Esophagus squamous epithelium (tissue), 5 donors: ENCODE data around the gene EIF2D. TPM values are rescaled to one million over a fixed set of nuclear protein-coding genes. Genes with fewer than 3 reads are reported as not detected.

Experiments
- DNase-seq: peaks from one replicate; lab custom pipeline; 2025; lab: John Stamatoyannopoulos, UW
- H3K27ac ChIP-seq, 4 donors: fragments of 200-600 bp; sonication (generic); one replicate each; pipeline ENCODE4 v1.5.1; 2016 to 2019; ENCODE audit warnings: mild to moderate bottlenecking in 1 of 4
- H3K27me3 ChIP-seq, 4 donors: fragments of 200-600 bp; sonication (generic); 1 replicate in 3 of 4; 2 replicates in 1 of 4; pipeline versions ENCODE4 v1.5.1 to v1.6.0; 2017 to 2021; ENCODE audit warnings: antibody characterized with exemption in 1 of 4
- H3K36me3 ChIP-seq, 3 donors: fragments of 200-600 bp; sonication (generic); one replicate each; pipeline ENCODE4 v1.5.1; 2016 to 2019
- H3K4me1 ChIP-seq, 3 donors: fragments of 200-600 bp; sonication (generic); one replicate each; pipeline ENCODE4 v1.5.1; 2017 to 2019
- H3K4me3 ChIP-seq, 4 donors: fragments of 200-600 bp; sonication (generic); 1 replicate in 3 of 4; 2 replicates in 1 of 4; pipeline ENCODE4 v1.5.1; 2016 to 2019; ENCODE audit warnings: mild to moderate bottlenecking in 2 of 4, moderate library complexity in 1 of 4
- H3K9me3 ChIP-seq, 3 donors: fragments of 200-600 bp; sonication (generic); one replicate each; pipeline ENCODE4 v1.5.1; 2016 to 2019
- POLR2A ChIP-seq, 4 donors: fragments of 450-650 bp; IDR thresholded peaks; one replicate each; pipeline ENCODE4 v1.6.1; 2017; ENCODE audit warnings: antibody characterized with exemption in 4 of 4, mild to moderate bottlenecking in 4 of 4, moderate library complexity in 3 of 4
- WGBS, 2 donors: methylation state at CpG; one replicate each; pipeline ENCODE4 v1.1.5; 2018; 5-methylcytosine and 5-hydroxymethylcytosine counted together
- intact Hi-C: fragments of 100-400 bp; cut with DNase I; formaldehyde crosslinking; loops from one replicate; pipeline ENCODE4 v1.15.0; 2022
- total RNA-seq, 4 donors: library from RNA; depleted of rRNA; stranded (reverse); fragments of >200 nt; gene quantifications; one replicate each; pipeline ENCODE4 v1.1.0, GENCODE V29; 2016
- TF ChIP-seq, protein P1 (sequence below), 6 experiments: fragments of 450-650 bp in 4 of 6; fragments of 200-600 bp in 2 of 6; sonication (generic) in 2 of 6; IDR thresholded peaks; one replicate each; pipeline ENCODE4 v1.5.1; 2016 to 2019; ENCODE audit warnings: antibody characterized with exemption in 6 of 6, mild to moderate bottlenecking in 4 of 6, moderate library complexity in 4 of 6
- donor health status: DM: yes; HTN: yes; CAD: no.

The EIF2D gene
- total RNA-seq, 4 donors from 2014 or later: 26.8 to 54.4 (median 42.2) TPM

DNA sequence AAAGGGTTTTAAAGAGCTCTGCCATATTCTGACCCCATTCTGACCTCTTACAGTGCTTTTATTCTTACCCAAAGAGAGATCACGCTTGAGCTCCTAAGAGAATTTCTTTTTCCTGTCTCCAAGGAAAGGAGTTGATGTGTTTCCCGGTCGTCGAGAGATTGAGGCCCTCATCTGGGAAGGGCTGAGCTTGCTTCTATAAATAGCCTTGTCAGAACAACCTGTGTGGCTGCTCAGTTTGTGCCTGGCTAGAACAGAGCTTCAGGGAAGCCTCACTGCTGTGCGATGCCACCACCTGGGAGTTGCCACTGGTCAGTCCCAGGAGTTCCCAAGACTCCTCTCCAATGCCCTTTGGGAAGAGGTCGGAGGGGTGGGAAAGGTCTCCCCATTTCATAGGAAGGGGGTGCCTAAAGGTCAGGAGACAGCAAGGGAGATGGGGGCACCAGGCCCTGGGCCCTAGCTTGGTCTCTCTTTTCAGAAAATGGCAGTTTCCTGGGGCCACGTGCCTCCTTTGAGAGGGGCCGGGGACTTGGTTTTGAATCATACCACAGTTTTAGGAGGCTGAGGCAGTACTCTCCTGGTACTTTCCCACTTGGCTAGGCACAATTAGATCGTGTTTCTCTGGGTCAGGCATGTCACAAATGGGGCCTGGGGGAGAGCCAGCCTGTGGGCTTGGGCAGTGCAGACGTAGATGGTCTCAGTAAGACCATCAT lies 52.1 kb downstream of the EIF2D start:
- Histone ChIP-seq H3K36me3 (peaks cover 0 to 36% (median 5%) of the 10 kb centered on the region in 3 donors), H3K9me3 (no peaks in the 10 kb centered on the region), H3K4me1 (peaks cover 19 to 74% (median 35%) of the 10 kb centered on the region in 3 donors), H3K27me3 (no peaks in the 10 kb centered on the region), H3K4me3 (peak overlapping the region in 3 of 4 donors; percentile 48 to 65 (median 60)), H3K27ac (peak overlapping the region; percentile 11 to 71 (median 38))
- TF ChIP-seq, protein P1, sequence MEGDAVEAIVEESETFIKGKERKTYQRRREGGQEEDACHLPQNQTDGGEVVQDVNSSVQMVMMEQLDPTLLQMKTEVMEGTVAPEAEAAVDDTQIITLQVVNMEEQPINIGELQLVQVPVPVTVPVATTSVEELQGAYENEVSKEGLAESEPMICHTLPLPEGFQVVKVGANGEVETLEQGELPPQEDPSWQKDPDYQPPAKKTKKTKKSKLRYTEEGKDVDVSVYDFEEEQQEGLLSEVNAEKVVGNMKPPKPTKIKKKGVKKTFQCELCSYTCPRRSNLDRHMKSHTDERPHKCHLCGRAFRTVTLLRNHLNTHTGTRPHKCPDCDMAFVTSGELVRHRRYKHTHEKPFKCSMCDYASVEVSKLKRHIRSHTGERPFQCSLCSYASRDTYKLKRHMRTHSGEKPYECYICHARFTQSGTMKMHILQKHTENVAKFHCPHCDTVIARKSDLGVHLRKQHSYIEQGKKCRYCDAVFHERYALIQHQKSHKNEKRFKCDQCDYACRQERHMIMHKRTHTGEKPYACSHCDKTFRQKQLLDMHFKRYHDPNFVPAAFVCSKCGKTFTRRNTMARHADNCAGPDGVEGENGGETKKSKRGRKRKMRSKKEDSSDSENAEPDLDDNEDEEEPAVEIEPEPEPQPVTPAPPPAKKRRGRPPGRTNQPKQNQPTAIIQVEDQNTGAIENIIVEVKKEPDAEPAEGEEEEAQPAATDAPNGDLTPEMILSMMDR (IDR thresholded peaks at IDR 0.05): no peak
- no peak for TF ChIP-seq POLR2A (IDR thresholded peaks at IDR 0.05)
- intact Hi-C loops: no loop called here
- DNase-seq: no peak
- 62 to 68% methylated on average over 5 to 8 of the region's 10 CpGs for WGBS, 2 donors

DNA sequence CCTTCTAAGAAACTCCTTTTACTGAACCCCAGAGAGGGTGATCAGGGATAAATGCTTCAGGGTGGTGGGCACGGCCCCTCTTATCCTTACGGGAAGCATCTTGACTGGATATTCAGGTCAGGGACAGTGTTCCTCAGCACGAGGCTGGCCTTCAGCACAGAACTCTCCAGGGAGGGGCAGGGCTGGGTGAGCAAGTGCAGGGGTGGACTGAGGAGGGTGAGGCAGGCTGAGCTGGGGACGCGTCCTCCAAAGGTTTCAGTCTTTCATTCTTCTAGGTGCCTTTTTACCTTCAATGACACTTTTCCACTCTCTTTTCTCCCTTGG lies 52.6 kb downstream of the EIF2D start:
- Histone ChIP-seq H3K4me3 (peak overlapping the region in 3 of 4 donors; percentile 48 to 65 (median 60)), H3K4me1 (peaks cover 22 to 74% (median 35%) of the 10 kb centered on the region in 3 donors), H3K27me3 (no peaks in the 10 kb centered on the region), H3K9me3 (no peaks in the 10 kb centered on the region), H3K36me3 (peaks cover 0 to 35% (median 5%) of the 10 kb centered on the region in 3 donors), H3K27ac (peak overlapping the region; percentile 11 to 71 (median 38))
- WGBS, 2 donors: 73 to 82% methylated on average over 5 of the region's 5 CpGs
- intact Hi-C loops: no loop called here
- DNase-seq: no peak
- no peak for TF ChIP-seq POLR2A (IDR thresholded peaks at IDR 0.05)
- TF ChIP-seq, protein P1 (IDR thresholded peaks at IDR 0.05): no peak

DNA sequence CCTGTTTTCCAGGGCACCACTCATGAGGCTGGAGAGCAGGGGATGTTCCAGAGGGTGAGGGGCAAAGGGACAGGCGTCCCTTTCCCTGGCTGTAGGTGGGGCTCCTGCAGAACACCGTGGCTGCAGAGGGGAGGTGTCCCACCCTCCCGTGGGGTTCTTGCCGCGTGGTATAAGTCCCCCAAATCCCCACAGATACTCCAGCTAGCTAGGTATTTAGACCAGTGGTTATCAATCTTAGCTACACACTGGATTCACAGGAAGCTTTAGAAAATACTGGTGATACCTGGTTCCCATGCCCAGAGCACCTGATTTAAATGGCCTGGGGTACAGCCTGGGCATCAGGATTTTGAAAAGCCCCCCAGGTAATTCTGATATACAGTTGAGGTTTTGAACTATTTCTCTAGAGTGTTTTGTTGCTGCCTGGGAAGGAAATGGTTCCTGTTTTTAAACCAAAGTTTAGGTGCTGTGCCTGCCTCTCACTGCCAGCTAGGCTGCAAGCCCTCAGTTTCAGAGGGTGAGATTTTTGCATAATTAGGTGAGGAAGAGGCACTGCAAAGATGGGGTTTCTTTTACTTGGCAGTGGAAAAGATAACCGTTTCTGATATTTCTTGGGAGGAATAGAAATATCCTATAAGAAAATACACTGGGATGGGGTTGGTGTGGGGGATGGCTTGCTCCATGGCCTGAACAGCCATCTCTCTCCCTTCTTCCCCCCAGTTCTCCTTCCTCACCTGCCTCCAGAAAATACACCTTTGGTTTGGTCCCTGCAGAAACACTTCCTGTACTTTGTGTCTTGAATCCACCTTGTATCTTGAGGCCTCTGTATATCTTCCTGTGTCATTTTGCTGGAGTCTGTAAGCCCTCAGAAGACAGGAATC lies 53.2 kb downstream of the EIF2D start:
- H3K36me3 ChIP-seq: peaks cover 0 to 29% (median 5%) of the 10 kb centered on the region in 3 donors
- no peak for TF ChIP-seq POLR2A (IDR thresholded peaks at IDR 0.05)
- TF ChIP-seq, protein P1 (IDR thresholded peaks at IDR 0.05): no peak
- no peaks in the 10 kb centered on the region for H3K9me3 ChIP-seq
- H3K27ac ChIP-seq: peak overlapping the region; percentile 62 to 85 (median 72)
- H3K4me1 ChIP-seq: peaks cover 22 to 72% (median 35%) of the 10 kb centered on the region in 3 donors
- WGBS, 2 donors: 73 to 82% methylated on average over 6 of the region's 6 CpGs
- peak overlapping the region in 3 of 4 donors; percentile 48 to 65 (median 60) for H3K4me3 ChIP-seq
- intact Hi-C loops: no loop called here
- no peak for DNase-seq
- H3K27me3 ChIP-seq: no peaks in the 10 kb centered on the region

DNA sequence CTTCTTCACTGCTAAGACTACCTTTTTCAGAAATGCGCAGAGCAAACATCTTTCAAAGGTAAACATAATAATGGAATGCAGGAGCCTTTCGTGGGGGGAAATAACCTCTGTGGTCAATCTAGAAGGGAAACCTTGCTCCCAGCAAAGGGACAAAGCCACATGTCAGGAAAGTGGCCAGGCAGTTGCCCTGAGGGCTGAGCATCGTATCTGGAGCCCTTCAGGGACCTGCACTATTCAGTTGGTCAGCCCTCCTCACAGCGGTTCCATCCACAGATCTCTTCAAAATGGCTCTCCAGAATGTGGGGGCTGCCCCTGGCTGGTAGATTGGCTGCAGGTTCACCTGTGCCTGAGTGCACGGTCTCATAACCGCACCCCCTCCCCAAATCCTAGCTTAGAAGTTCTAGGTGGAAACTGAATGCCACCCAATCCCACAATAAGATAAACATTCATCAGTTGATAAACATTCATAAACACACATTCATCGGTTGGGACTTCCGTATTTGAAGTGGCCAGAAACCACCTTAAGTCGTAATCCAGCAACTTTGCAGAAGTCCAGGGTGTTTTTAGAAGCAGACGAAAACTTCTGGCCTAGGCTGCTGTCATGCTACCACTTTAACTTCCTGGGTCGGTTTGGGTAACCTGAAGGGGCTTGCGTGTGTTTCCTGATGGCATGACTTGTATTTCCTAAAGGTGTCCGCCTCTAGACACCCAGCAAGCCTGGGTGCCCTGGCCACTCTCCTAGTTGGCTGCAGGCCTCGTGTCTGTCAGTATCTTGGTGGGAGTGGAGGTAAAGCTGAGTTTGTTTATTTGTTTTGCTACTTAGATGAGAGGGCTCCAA lies 54.4 kb downstream of the EIF2D start:
- 59 to 61% methylated on average over 12 to 13 of the region's 14 CpGs for WGBS, 2 donors
- TF ChIP-seq, protein P1 (IDR thresholded peaks at IDR 0.05): no peak
- TF ChIP-seq POLR2A (IDR thresholded peaks at IDR 0.05): no peak
- Histone ChIP-seq H3K9me3 (no peaks in the 10 kb centered on the region), H3K4me3 (peak overlapping the region; percentile 42 to 65 (median 54)), H3K27ac (peak overlapping the region; percentile 62 to 85 (median 72)), H3K4me1 (peaks cover 22 to 68% (median 35%) of the 10 kb centered on the region in 3 donors), H3K27me3 (no peaks in the 10 kb centered on the region), H3K36me3 (peaks cover 0 to 20% (median 5%) of the 10 kb centered on the region in 3 donors)
- intact Hi-C loops: no loop called here
- DNase-seq: no peak
